Measurements from ENCODE around the gene CD84.
"Not testable (repeated sequence)": the region's sequence is repeated elsewhere in the genome, so short reads cannot be mapped to it uniquely, and the experiment has no call there.

CD84 gene

DNA sequence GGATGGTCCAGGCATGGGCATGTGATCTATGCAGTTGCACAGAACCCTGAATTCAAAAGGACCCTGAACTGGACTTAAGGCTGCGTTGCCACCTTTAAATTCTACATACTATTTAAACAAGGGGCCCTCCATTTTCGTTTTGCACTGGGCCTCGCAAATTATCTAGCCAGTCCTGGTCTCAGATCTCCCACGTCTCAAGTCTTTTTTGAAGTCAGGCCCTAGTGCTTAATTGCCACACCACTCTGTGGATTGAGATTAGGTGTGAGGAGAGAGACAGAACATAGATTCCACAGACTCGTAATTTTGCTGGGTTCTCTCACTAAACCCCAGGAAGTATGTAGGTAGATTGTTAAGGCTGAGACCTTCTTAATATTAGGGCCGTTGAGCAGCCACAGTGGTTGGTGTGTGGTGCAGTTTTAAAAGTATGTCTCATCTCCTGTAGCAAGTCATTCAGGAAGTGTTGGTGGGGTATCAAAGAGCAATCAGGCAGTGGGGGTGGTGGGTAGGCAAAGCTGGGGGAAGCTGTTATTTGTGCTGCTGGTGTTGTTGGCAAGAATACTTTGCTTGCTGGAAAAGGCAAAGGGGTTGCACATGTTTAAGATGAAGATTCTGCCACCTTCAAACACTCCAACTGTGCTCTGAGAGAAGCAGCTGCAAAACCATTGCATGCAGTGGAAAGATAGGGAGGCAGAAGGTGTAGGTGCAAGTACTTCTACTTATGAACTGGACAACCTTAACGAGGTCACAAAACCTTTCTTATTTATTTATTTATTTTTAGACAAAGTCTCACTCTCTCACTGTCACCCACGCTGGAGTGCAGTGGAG, 11.2 kb downstream of the CD84 start:
- DNase-seq = peak; percentile 78

DNA sequence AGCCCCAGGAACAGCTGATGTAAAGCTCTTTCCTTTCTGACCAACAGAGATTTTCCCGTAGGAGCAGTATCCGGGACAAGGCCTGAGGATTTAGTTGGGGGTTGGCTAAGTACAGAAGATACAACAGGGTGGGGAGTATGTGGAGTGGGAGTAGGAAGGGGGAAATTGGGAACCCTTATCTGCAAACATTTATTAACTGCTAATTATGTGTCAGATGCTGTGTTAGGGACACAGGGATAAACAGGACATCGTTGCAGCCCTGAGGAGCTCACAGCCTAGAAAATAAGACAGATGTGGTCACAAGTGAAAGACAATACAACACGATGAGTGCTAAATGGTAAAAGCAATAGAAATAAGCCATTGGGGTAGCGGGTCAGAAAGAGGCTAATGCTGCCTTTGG, 12.0 kb downstream of the CD84 start:
- no peak for DNase-seq

DNA sequence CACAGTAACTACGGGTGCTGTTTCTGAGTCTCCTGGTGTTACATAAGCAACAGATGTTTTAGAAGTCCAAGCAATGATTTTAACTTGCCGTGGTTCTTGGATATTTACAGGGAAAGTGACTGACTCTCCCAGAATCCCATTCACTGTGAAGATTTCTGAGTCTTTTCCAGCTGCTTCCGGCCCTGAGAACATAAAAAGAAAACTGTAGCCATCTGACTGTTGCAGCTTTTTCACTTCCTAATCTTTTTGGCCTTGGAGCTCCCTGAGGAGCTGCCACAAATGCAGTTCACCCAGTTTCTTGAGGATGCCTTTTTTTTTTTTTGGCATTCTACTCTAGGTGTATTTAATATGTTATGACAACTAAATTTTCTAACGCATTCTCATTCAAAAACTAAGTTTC, 13.7 kb downstream of the CD84 start:
- no peak for DNase-seq

DNA sequence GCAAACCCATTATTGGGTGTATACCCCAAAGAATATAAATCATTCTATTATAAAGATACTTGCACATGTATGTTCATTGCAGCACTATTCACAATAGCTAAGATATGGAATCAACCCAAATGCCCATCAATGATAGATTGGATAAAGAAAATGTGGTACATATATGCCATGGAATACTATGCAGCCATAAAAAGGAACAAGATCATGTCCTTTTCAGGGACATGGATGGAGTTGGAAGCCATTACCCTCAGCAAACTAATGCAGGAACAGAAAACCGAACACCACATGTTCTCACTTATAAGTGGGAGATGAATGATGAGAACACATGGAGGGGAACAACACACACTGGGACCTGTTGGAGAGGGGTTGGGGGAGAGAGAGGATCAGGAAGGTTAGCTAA, 16.1 kb downstream of the CD84 start:
- DNase-seq = not testable (repeated sequence)

DNA sequence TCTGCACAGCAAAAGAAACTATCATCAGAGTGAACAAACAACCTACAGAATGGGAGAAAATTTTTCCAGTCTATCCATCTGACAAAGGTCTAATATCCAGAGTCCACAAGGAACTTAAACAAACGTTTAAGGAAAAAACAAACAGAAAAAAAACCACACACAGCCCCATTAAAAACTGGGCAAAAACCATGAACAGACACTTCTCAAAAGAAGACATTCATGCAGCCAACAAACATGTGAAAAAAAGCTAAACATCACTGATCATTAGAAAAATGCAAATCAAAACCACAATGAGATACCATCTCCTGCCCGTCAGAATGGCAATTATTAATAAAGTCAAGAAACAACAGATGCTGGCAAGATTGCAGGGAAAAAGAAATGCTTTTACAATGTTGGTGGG, 16.6 kb downstream of the CD84 start:
- not testable (repeated sequence) for DNase-seq

DNA sequence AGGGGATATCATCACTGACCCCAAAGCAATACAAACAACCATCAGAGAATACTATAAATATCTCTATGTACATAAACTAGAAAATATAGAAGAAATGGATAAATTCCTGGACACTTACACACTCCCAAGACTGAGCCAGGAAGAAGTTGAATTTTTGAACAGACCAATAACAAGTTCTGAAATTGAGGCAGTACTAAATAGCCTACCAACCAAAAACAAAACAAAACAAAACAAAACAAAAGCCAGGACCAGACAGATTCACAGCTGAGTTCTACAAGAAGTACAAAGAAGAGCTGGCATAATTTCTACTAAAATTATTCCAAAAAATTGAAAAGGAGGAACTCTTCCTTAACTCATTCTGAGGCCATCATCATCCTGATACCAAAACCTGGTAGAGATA, 18.5 kb downstream of the CD84 start:
- DNase-seq = peak; percentile 44

DNA sequence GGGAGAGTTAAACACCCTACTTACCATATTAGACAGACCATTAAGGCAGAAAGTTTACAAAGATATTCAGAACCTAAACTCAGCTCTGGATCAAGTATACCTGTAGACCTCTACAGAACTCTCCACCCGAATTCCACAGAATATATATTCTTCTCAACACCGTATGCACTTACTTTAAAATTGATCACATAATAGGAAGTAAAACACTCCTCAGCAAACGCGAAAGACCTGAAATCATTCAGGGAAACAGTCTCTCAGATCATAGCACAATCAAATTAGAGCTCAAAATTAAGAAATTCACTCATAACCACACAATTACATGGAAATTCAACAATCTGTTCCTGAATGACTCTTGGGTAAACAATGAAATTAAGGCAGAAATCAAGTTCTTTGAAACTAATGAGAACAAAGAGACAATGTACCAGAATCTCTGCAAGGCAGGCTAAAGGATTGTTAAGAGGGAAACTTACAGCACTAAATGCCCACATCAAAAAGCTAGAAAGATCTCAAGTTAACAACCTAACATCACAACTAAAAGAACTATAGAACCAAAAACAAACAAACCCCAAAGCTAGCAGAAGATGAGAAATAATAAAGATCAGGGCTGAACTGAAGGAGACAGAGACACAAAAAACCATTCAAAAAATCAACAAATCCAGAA, 19.1 kb downstream of the CD84 start:
- DNase-seq = peak; percentile 42

DNA sequence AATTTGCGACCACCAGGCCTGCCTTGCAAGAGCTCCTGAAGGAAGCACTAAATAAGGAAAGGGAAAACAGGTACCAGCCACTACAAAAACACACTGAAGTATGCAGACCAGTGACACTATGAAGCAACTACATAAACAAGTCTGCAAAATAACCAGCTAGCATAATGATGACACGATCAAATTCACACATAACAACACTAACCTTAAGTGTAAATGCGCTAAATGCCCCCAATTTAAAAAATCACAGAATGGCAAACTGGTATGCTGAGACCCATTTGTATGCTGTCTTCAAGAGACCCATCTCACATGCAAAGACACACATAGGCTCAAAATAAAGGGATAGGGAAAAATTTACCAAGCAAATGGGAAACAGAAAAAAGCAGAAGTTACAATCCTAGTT, 19.9 kb downstream of the CD84 start:
- DNase-seq = peak; percentile 39

DNA sequence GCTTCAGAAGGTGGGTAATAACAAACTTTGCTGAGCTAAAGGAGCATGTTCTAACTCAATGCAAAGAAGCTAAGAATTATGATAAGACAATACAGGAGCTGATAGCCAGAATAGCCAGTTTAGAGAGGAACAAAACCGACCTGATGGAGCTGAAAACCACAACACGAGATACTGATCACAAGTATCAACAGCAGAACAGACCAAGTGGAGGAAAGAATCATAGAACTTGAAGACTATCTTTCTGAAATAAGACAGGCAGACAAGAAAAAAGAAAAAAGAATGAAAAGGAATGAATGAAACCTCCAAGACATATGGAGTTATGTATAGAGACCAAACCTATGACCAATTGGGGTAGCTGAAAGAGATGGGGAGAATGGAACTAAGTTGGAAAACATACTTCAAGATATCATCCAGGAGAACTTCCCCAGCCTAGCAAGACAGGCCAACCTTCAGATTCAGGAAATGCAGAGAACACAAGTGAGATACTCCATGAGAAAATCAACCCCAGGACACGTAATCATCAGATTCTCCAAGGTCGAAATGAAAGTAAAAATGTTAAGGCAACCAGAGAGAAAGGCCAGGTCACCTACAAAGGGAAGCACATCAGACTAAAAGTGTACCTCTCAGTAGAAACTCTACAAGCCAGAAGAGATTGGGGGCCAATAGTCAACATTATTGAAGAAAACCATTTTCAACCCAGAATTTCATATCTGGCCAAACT, 20.5 kb downstream of the CD84 start:
- peak; percentile 40 for DNase-seq

DNA sequence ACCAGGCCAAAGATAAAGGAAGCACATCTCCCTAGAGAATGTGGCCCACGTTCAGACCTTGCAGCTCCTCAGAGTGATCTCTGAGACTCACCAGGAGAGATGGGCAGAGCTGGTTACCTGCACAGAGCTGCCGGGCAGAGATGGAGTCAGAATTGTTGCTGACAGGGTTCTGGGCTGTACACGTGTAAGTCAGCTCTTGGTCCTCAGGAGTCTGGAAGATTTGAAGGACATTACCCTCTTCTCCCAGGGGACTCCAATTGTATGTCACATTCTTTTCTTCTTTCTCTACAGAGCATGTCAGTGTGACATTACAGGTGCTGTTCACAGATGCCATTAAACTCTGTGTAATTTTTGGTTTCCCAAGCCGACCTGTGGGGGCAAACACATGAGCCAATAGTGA, 25.5 kb downstream of the CD84 start:
- DNase-seq = no peak

DNA sequence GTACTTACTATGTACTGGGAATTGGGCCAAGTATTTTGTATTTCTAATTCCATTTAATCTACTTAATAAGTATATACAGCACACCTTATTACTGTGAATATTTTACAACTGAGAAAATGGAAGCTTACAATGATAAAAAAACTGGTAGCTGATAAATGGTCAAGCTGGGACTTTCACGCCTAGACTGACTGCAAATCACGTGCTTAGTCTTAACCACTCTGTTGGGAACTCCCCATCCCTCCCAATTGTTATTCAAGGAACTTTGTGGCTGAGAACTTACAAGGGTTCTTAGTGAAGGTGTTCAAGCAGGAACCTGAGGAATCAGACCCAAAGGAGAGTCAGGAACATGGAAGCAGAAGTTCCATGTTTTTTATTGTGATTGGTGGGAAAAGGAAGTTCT, 26.9 kb downstream of the CD84 start:
- no peak for DNase-seq

DNA sequence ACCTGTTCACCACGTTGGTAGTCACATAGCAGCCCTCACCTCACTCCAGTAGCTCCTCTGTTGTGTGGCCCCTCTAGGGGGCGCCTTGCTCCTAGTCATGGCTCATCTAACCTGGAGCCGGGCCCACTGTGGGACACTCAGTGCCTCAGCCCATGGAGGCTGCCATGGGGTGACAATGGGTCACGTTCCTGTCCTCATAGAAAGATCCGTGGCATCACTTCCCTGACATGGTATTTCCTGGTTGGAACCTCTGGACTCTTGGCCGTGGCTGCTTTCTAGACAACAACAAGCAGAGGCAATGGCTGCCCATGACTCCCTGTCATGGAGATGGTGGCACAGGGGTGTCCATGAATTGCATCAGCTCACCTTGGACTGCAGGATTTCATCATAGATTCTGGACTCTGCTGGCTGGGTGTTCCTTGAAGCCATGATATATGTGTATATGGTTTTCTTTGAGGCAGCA, 28.7 kb downstream of the CD84 start:
- peak; percentile 68 for DNase-seq

DNA sequence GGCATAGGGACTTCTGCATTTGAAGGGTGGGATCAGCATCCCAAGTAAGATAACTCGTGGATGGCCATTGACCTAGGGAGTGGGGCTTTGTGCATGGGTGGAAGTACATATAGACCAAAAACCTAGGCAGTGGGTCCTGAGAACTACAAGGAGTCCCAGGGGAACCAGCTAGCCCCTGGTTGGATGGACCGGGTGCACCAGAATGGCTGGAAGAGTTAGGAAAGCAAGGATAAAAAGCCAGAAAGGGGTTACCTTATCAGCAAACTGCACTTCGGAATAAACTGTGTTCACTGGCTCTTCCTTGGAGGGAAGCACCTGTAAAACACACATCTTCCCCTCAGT, 29.7 kb downstream of the CD84 start:
- DNase-seq = no peak

DNA sequence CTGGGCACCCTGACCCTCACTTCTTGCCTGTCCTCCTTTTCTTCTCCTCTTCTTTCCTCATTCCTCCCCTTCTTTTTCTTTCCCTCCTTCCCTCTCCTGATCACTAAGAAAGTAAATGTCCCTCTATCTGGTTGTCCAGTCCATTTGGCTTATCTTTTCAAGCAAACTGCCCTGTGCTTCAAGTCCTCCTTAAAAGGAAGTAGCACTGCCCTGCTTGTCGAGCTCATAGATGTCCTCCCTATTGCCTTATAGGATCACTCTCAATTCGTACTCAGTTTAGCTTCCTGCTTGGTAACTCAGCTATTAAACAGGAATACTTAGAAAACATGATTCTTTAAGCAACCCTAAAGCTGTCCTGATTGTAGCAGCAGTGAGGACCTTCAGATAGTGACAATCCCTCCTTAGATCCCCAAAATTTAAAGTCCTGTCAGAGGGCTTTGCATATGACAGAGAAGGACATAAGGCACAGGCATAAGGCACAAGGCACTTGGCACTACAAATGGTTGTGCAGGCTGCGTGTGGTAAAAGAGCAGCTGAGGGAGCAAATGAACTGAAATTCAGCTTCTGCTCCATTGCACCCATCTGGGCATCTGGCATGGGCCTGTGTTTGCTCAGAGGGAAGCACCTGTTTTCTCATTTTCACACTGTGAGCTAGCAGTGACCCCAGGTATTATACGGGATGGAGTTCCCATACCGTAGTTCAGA, 30.2 kb downstream of the CD84 start:
- no peak for DNase-seq

DNA sequence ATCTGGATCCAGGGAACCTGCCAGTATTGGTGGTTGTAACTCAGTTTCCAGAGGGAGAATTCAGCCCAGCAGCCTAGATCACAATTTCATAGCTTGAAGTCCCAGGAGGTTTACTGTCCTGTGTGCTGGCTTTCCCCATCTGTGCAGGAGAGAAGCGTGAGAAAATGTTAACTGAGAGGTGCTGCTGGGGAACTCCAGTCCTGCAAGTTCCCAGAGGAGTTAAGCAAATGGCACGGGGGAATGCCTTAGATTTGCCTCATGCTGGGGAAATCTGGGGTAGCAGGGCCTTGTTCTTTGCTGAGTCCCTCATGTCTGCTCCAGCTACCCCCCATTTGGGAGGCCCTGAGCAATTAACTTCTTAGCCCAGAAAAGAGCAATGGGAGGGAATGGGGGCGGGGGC, 31.1 kb downstream of the CD84 start:
- no peak for DNase-seq

DNA sequence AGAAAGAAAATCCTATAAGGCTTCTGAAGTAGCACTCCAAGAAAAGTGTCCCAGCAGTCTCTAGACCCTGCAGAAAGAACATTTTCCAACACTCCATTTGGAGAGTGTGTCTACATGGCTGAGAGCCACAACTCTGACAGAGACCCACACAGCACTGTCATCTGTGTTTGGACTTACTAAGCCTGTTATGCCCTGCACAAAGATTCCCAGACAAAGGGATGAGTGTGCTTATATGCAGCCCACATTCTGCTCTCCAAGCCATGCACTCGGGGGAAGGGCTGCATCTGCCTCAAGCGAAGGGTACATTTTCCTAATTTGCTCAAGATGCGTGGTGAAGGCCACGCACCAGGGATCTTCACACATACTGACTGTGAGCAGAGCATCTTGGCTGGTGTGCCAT, 31.9 kb downstream of the CD84 start:
- DNase-seq = no peak

DNA sequence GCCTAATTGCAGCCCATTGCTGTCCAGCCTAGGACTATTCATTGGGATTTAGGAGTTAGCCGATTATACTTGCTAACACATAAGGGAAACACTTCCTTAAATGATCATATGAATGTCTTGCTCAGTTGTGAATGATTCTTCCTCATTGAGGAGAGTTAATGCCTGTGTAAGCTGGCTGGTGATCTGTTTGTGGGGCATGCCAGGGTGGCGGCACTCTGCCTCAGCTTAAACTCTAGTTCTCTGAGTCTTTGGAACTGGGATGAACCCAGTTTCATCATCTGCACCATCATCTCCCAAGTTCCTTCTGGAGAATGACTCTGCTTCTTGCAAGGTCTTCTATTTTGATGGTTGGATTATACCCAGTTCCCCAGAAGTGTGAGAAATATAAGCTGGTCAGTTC, 32.4 kb downstream of the CD84 start:
- no peak for DNase-seq

DNA sequence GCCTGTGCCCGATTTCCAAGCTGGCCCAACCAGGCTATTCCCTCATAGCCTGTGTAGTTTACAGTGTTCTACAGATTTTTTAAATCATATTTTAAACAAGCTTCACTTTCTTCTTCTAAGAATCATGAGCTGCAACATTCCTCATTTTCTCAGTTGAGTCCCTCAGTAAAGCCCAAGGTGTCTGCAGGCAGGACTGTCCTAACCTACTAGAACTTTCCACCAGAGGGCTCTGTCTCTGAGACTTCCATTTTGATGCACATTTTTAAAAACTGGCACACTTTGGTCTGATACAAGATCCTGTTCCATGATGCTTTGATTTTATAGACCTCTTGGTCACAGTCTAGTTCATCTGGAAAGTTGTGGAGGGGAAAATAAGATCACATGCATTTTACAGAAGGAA, 34.6 kb downstream of the CD84 start:
- DNase-seq = peak; percentile 63

DNA sequence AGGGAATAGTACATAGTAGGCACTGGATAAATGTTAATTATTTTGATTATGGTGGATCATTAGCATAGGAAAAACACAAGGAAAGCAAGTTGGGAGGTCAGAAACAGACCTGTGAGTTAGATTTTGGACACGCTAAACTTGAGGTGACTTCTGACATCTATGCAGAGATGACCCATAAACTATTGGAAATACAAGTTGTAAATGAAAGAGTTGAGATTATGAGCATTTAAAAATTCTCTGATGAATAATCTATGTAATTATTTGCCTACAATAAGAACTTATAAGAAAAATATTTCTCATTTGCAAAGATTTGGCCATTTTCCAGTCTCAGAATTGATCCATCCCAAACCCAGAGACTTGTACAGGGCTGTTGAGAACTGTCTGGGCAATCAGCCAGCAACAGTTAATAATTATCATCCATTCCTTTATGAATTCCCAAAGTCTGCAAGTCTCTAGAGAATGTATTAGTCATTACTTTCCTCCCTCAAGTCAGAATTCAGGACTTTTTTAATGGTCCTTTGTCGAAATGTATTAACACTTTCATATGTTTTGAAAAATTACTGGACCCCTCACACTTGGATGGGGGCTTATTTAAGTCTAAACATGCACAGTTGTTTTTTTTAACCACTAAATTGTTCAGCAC, 36.9 kb downstream of the CD84 start:
- DNase-seq = no peak

DNA sequence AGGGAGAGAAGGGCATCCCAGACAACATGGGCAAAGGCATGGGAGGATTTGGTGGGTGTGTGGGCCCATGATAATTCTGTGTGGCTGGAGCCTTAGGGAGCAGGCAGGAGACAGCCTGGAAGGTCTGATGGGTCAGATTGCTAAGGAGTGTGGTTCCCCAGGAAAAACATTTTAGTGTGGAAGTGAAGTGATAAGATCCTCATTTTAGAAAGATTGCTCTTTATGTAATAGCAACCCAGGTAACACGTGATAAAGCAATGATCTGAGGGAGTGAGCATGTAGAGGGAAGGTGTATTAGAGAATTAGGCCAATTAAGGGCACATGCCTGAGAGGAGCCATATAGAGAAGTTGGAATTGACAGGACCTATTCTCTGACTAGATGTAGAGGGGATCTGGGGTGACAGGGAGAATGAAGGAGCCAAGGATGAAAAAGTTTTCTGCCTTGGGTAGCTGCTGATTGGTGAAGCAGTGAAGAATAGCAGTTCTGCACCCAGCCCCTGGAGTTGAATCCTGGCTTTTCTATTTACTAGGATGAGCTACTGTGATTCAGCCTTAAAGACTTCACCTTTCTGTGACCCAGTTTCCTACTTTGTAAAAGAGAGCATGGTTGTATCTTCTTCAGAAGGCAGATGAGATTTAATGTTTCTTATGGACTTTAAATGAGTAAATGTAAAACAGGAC, 37.5 kb downstream of the CD84 start:
- no peak for DNase-seq

DNA sequence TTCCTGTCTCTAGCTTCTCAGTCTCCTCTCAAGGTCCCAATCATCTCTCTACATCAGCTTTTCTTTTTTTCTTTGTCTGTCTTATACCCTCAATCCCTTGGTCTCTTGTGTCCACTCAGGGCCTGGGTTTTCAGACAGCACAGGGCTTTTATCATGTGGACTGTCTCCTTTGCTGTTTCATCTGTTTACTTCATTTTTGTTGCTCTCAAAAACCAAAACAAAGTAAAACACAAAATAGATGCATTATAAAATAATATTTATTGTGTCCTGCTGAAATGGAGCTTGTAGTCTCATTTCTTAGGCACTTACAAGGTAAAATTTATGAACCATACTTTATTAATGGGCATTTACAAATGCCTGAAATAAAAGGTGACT, 38.5 kb downstream of the CD84 start:
- DNase-seq = no peak
